DND-41 (cell line): ENCODE data around the gene LHFPL4.
A peak's percentile ranks its signal among the peaks of the same experiment; 100 is the strongest.

ENCODE experiments used
- ATAC-seq: fragments of 200-7000 bp; cut with Tn5 transposase; 3 replicates; pipeline ENCODE4 v1.9.1; 2021; ENCODE audit warnings: low read depth; ENCODE audit not compliant: insufficient read depth
- DNase-seq: peaks from one replicate; pipeline ENCODE4 v3.0.0-alpha.2; 2020
- H2AFZ ChIP-seq: 2 replicates; pipeline ENCODE4 v1.6.0; 2012; ENCODE audit warnings: low read depth, low read length
- H3K27ac ChIP-seq: 2 replicates; pipeline ENCODE4 v1.5.1; 2012; ENCODE audit warnings: low read length, inconsistent platforms
- H3K27me3 ChIP-seq: fragments of 200-600 bp; sonication (generic); 2 replicates; pipeline ENCODE4 v1.6.0; 2012; ENCODE audit warnings: low read length, mild to moderate bottlenecking, inconsistent platforms; ENCODE audit not compliant: insufficient read depth, poor library complexity
- H3K36me3 ChIP-seq: 2 replicates; pipeline ENCODE4 v1.5.1; 2012; ENCODE audit warnings: low read length, inconsistent platforms; ENCODE audit not compliant: insufficient read depth
- H3K4me1 ChIP-seq: 2 replicates; pipeline ENCODE4 v1.5.1; 2012; ENCODE audit warnings: mild to moderate bottlenecking, low read length; ENCODE audit not compliant: insufficient read depth
- H3K4me2 ChIP-seq: 2 replicates; pipeline ENCODE4 v1.6.0; 2012; ENCODE audit warnings: mild to moderate bottlenecking, moderate library complexity, low read length, inconsistent platforms; ENCODE audit not compliant: insufficient read depth
- H3K4me3 ChIP-seq, 2 experiments: fragments of 200-600 bp in 1 of 2; shearing (Covaris generic) in 1 of 2; 2 replicates each; pipeline ENCODE4 v1.5.1; 2012 to 2016; ENCODE audit warnings: inconsistent platforms in 2 of 2, low read length in 2 of 2, mild to moderate bottlenecking in 2 of 2, low read depth in 1 of 2, moderate library complexity in 1 of 2
- H3K79me2 ChIP-seq: 2 replicates; pipeline ENCODE4 v1.6.0; 2012; ENCODE audit warnings: low read length, inconsistent platforms; ENCODE audit not compliant: insufficient read depth
- H3K9ac ChIP-seq: 2 replicates; pipeline ENCODE4 v1.6.0; 2012; ENCODE audit warnings: low read depth, mild to moderate bottlenecking, inconsistent platforms, low read length, moderate library complexity
- H3K9me3 ChIP-seq: 2 replicates; pipeline ENCODE4 v1.5.1; 2012; ENCODE audit warnings: low read length, moderate library complexity, mild to moderate bottlenecking, inconsistent platforms; ENCODE audit not compliant: insufficient read depth, severe bottlenecking
- H4K20me1 ChIP-seq: 2 replicates; pipeline ENCODE4 v1.6.0; 2012; ENCODE audit warnings: low read length; ENCODE audit not compliant: insufficient read depth
- CTCF ChIP-seq: IDR thresholded peaks from 2 replicates; pipeline ENCODE4 v1.5.1; 2012; ENCODE audit warnings: borderline replicate concordance, low read length, moderate library complexity, mild to moderate bottlenecking; ENCODE audit not compliant: poor library complexity, severe bottlenecking; ENCODE audit errors: extremely low read depth
- EZH2 ChIP-seq: IDR thresholded peaks from 3 replicates; pipeline ENCODE4 v1.6.1; 2012; ENCODE audit warnings: borderline replicate concordance, low read depth, mild to moderate bottlenecking, moderate library complexity, low read length, inconsistent platforms; ENCODE audit not compliant: severe bottlenecking

Gene LHFPL4

GRCh38 chr3:9553948-9554513 is 409 bp upstream of the LHFPL4 start:
- Histone ChIP-seq H3K4me2 (no peak overlapping the region), H4K20me1 (no peaks in the 10 kb centered on the region; the same call in 1 of the 2 replicates), H3K4me3 (no peak overlapping the region), H3K27me3 (no peaks in the 10 kb centered on the region), H2AFZ (no peak overlapping the region), H3K9me3 (no peaks in the 10 kb centered on the region), H3K9ac (no peak overlapping the region), H3K4me1 (no peaks in the 10 kb centered on the region), H3K36me3 (no peaks in the 10 kb centered on the region), H3K79me2 (no peaks in the 10 kb centered on the region), H3K27ac (no peak overlapping the region)
- ATAC-seq: no peak
- no peak for DNase-seq
- TF ChIP-seq EZH2 (no peak), CTCF (no peak)

- no peak overlapping the region for H3K27ac ChIP-seq
- H2AFZ ChIP-seq: no peak overlapping the region
- no peak overlapping the region for H3K4me3 ChIP-seq
- H3K9me3 ChIP-seq: no peaks in the 10 kb centered on the region
- no peak overlapping the region for H3K9ac ChIP-seq
- no peak overlapping the region for H3K4me2 ChIP-seq
- DNase-seq (peak; percentile 47), ATAC-seq (0 out of 3 replicates have a peak, but pooled peaks have one; percentile 40)
- no peaks in the 10 kb centered on the region; the same call in 1 of the 2 replicates for H4K20me1 ChIP-seq
- no peaks in the 10 kb centered on the region for H3K27me3 ChIP-seq
- no peaks in the 10 kb centered on the region for H3K79me2 ChIP-seq
- no peaks in the 10 kb centered on the region for H3K36me3 ChIP-seq
- TF ChIP-seq CTCF (no peak), EZH2 (no peak)
- H3K4me1 ChIP-seq: no peaks in the 10 kb centered on the region
These were observed 1.2 kb downstream of the LHFPL4 start for GRCh38 chr3:9552252-9552999.

GRCh38 chr3:9550999-9551398 is 2.6 kb downstream of the LHFPL4 start:
- no peak overlapping the region for H3K4me3 ChIP-seq
- ATAC-seq: no peak
- H3K4me2 ChIP-seq: no peak overlapping the region
- no peaks in the 10 kb centered on the region for H3K4me1 ChIP-seq
- H2AFZ ChIP-seq: no peak overlapping the region
- TF ChIP-seq CTCF (no peak), EZH2 (no peak)
- H3K79me2 ChIP-seq: no peaks in the 10 kb centered on the region
- H3K9ac ChIP-seq: no peak overlapping the region
- no peaks in the 10 kb centered on the region for H3K27me3 ChIP-seq
- H3K27ac ChIP-seq: no peak overlapping the region
- no peak for DNase-seq
- H3K9me3 ChIP-seq: no peaks in the 10 kb centered on the region
- no peaks in the 10 kb centered on the region for H3K36me3 ChIP-seq
- no peaks in the 10 kb centered on the region for H4K20me1 ChIP-seq
